ENCODE measurements around the gene MRPL21.

GRCh38 chr11:68843703-68844312, 59.8 kb downstream of the MRPL21 start:
- TF ChIP-seq CTCF (conservative IDR thresholded peaks at IDR 0.05; ENCODE audit: low read depth, low read length): peak; percentile 29; the same call in 1 of the 2 replicates
- TF ChIP-seq EZH2 (IDR thresholded peaks at IDR 0.05; ENCODE audit: borderline replicate concordance, low read depth, low read length, poor library complexity, severe bottlenecking): no peak

All from A673 (cell line).